Stomach (tissue), 4 donors: ENCODE results near the gene CORO7.

ENCODE experiments used
- POLR2A ChIP-seq, 4 donors: fragments of 450-650 bp; IDR thresholded peaks; one replicate each; pipeline ENCODE4 v1.6.1; 2016; ENCODE audit warnings: antibody characterized with exemption in 4 of 4, control low read depth in 2 of 4, mild to moderate bottlenecking in 1 of 4, moderate library complexity in 1 of 4
- TF ChIP-seq, protein P1 (sequence below), 7 experiments: fragments of 450-650 bp in 4 of 7; fragments of 200-600 bp in 3 of 7; sonication (generic) in 3 of 7; IDR thresholded peaks; one replicate each; pipeline ENCODE4 v1.5.1; 2016 to 2019; ENCODE audit warnings: antibody characterized with exemption in 7 of 7, control low read depth in 2 of 7, mild to moderate bottlenecking in 1 of 7

DNA sequence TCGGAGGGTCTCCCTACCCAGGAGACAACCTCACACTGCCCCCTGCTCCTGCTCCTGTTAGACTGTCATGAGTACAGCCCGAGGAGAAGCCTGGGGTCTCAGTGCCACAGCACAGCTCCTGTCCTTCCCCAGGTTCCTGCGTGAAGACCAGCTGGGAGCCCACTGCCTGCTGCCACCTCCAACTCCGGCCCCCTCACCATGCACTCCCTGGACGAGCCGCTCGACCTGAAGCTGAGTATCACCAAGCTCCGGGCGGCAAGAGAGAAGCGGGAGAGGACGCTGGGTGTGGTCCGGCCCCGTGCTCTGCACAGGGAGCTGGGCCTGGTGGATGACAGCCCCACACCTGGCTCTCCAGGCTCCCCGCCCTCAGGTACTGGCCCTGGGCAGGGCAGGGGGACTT, 84.3 kb downstream of the CORO7 start:
- TF ChIP-seq, protein P1, sequence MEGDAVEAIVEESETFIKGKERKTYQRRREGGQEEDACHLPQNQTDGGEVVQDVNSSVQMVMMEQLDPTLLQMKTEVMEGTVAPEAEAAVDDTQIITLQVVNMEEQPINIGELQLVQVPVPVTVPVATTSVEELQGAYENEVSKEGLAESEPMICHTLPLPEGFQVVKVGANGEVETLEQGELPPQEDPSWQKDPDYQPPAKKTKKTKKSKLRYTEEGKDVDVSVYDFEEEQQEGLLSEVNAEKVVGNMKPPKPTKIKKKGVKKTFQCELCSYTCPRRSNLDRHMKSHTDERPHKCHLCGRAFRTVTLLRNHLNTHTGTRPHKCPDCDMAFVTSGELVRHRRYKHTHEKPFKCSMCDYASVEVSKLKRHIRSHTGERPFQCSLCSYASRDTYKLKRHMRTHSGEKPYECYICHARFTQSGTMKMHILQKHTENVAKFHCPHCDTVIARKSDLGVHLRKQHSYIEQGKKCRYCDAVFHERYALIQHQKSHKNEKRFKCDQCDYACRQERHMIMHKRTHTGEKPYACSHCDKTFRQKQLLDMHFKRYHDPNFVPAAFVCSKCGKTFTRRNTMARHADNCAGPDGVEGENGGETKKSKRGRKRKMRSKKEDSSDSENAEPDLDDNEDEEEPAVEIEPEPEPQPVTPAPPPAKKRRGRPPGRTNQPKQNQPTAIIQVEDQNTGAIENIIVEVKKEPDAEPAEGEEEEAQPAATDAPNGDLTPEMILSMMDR (IDR thresholded peaks at IDR 0.05) = no peak
- TF ChIP-seq POLR2A (IDR thresholded peaks at IDR 0.05) = no peak
